GM12878 (cell line): ENCODE data around the gene CKAP5. TPM values are rescaled to one million over a fixed set of nuclear protein-coding genes. Genes with fewer than 3 reads are reported as not detected.

Source experiments
- DPF2 ChIP-seq: fragments of 450-650 bp; IDR thresholded peaks from 2 replicates; pipeline ENCODE4 v1.6.1; 2017; ENCODE audit warnings: mild to moderate bottlenecking
- HDAC6 ChIP-seq: fragments of 200-600 bp; sonication (generic); IDR thresholded peaks from one replicate; pipeline ENCODE4 v1.8.0; 2017; ENCODE audit warnings: antibody characterized with exemption; ENCODE audit not compliant: unreplicated experiment
- MYC ChIP-seq: IDR thresholded peaks from 2 replicates; pipeline ENCODE4 v1.6.1; 2011; ENCODE audit warnings: mild to moderate bottlenecking, low read length, moderate library complexity, inconsistent platforms; ENCODE audit not compliant: insufficient read depth, insufficient replicate concordance, insufficient read length, severe bottlenecking
- RAD51 ChIP-seq: fragments of 450-650 bp; IDR thresholded peaks from 2 replicates; pipeline ENCODE4 v1.6.1; 2016; ENCODE audit warnings: moderate library complexity, mild to moderate bottlenecking, inconsistent platforms
- REST ChIP-seq: IDR thresholded peaks from 2 replicates; pipeline ENCODE4 v1.6.1; 2012; ENCODE audit warnings: mild to moderate bottlenecking, low read depth, low read length
- SKIL ChIP-seq: fragments of 450-650 bp; IDR thresholded peaks from 2 replicates; pipeline ENCODE4 v1.6.1; 2017; ENCODE audit warnings: mild to moderate bottlenecking, low read depth, inconsistent platforms; ENCODE audit not compliant: poor library complexity, severe bottlenecking
- ZBTB11 ChIP-seq: fragments of 450-650 bp; formaldehyde crosslinking; IDR thresholded peaks from 2 replicates; pipeline ENCODE4 v1.5.0; 2022; ENCODE audit warnings: mild to moderate bottlenecking, missing genetic modification characterization
- polyA plus RNA-seq, 11 experiments: library from polyadenylated mRNA; depleted of rRNA in 4 of 11; unstranded in 6 of 11; stranded (reverse) in 5 of 11; fragments of >200 nt; fragmentation: Nextera tagmentation in 4 of 11; fragmentation: Illumina TruSeq in 1 of 11; extraction: Ambion mirVana in 4 of 11; extraction: Trizol in 1 of 11; gene quantifications; 1 replicate in 1 of 11; 2 replicates in 10 of 11; pipeline versions ENCODE4 v1.2.1 to v1.2.3, GENCODE V29; 2011 to 2016; ENCODE audit warnings: inconsistent platforms in 2 of 11, missing spikeins in 2 of 11, low read depth in 1 of 11
- total RNA-seq, 4 experiments: library from RNA; depleted of rRNA in 3 of 4; stranded (reverse); fragments of >200 nt in 3 of 4; fragmentation: Illumina TruSeq in 1 of 4; extraction: Trizol in 1 of 4; gene quantifications; 2 replicates each; pipeline versions ENCODE4 v1.2.1 to v1.2.3, GENCODE V29; 2013 to 2021

The CKAP5 gene
- total and polyA plus RNA-seq, 10 of the 15 experiments (the other 5 are each of a cell fraction or from before 2014, with no cell fraction given): 20.1 to 161 (median 79.8) TPM

- no peak for TF ChIP-seq SKIL
- TF ChIP-seq HDAC6: no peak
- no peak for TF ChIP-seq REST
- no peak for TF ChIP-seq ZBTB11 (CRISPR knock-in tag)
- TF ChIP-seq RAD51: no peak
- TF ChIP-seq DPF2: no peak
- no peak for TF ChIP-seq MYC
Observed at GRCh38 chr11:46849631-46850030, 3.6 kb upstream of the CKAP5 start (continued).
